GM12891 (cell line): ENCODE results near the gene C1QC.

Source experiments
- PAX5 ChIP-seq: IDR thresholded peaks from 2 replicates; pipeline ENCODE4 v1.6.1; 2011; ENCODE audit warnings: low read length, moderate library complexity, mild to moderate bottlenecking; ENCODE audit not compliant: insufficient read depth, severe bottlenecking
- POLR2A ChIP-seq: IDR thresholded peaks from 2 replicates; pipeline ENCODE4 v1.6.1; 2011; ENCODE audit warnings: low read depth, low read length, control low read depth
- POLR2AphosphoS5 ChIP-seq: IDR thresholded peaks from 2 replicates; pipeline ENCODE4 v1.6.1; 2011; ENCODE audit warnings: low read depth, low read length, control low read depth
- POU2F2 ChIP-seq: IDR thresholded peaks from 2 replicates; pipeline ENCODE4 v1.6.1; 2011; ENCODE audit warnings: low read depth, mild to moderate bottlenecking, control low read depth, low read length, moderate library complexity
- SPI1 ChIP-seq: IDR thresholded peaks from 2 replicates; pipeline ENCODE4 v1.6.1; 2011; ENCODE audit warnings: low read depth, low read length, control low read depth
- TAF1 ChIP-seq: IDR thresholded peaks from 2 replicates; pipeline ENCODE4 v1.6.1; 2011; ENCODE audit warnings: low read depth, low read length, control low read depth

GRCh38 chr1:22611530-22611947, 31.9 kb upstream of the C1QC start:
- TF ChIP-seq POLR2A (no peak), POLR2AphosphoS5 (no peak), TAF1 (no peak), PAX5 (no peak), SPI1 (no peak), POU2F2 (no peak)
